ENCODE measurements around the gene IGSF8. TPM values are rescaled to one million over a fixed set of nuclear protein-coding genes. Genes with fewer than 3 reads are reported as not detected.
"Not testable (repeated sequence)": the region's sequence is repeated elsewhere in the genome, so short reads cannot be mapped to it uniquely, and the experiment has no call there.

Gene IGSF8
- total RNA-seq, 1 donor from 2014 or later = 42.8 TPM

GRCh38 chr1:160114085-160114484 is 15.7 kb upstream of the IGSF8 start:
- H3K4me2 ChIP-seq (ENCODE audit: low read length) = no peak overlapping the region
- TF ChIP-seq EZH2 (IDR thresholded peaks at IDR 0.05; ENCODE audit: insufficient read depth, low read length) (no peak), CTCF (IDR thresholded peaks at IDR 0.05; ENCODE audit: insufficient read depth, low read depth, low read length) (no peak)
- no peaks in the 10 kb centered on the region for H3K79me2 ChIP-seq (ENCODE audit: insufficient read depth, low read length)
- no peak overlapping the region for H3K9ac ChIP-seq (ENCODE audit: low read length)
- Mint-ChIP-seq H3K4me1 (ENCODE audit: low read depth, unreplicated experiment) (peaks cover 33% of the 10 kb centered on the region), H3K4me3 (ENCODE audit: unreplicated experiment) (peak overlapping the region; percentile 24), H3K9me3 (ENCODE audit: unreplicated experiment) (peaks cover 2% of the 10 kb centered on the region), H3K27ac (ENCODE audit: unreplicated experiment) (no peak overlapping the region), H3K27me3 (ENCODE audit: low read depth, unreplicated experiment) (peaks cover 37% of the 10 kb centered on the region), H3K36me3 (ENCODE audit: low read depth, unreplicated experiment) (no peaks in the 10 kb centered on the region)
- H3K36me3 ChIP-seq (ENCODE audit: insufficient read depth, low read length) = no peaks in the 10 kb centered on the region
- H3K27me3 ChIP-seq (ENCODE audit: insufficient read depth, low read length) = peaks cover 29% of the 10 kb centered on the region
- peaks cover 2% of the 10 kb centered on the region for H3K4me1 ChIP-seq (ENCODE audit: insufficient read depth, low read length)
- DNase-seq (ENCODE audit: low read depth) (no peak), FAIRE-seq (no peak)
- H3K27ac ChIP-seq (ENCODE audit: low read depth, low read length) = no peak overlapping the region
- H4K20me1 ChIP-seq (ENCODE audit: insufficient read depth, low read length) = no peaks in the 10 kb centered on the region
- H3K9me3 ChIP-seq (ENCODE audit: insufficient read depth, low read depth, low read length) = no peaks in the 10 kb centered on the region
- no peak overlapping the region for H2AFZ ChIP-seq (ENCODE audit: low read depth, low read length)
- H3K4me3 ChIP-seq (ENCODE audit: insufficient read depth, low read depth, low read length) = no peak overlapping the region

- Histone ChIP-seq H3K27me3 (ENCODE audit: insufficient read depth, low read length) (peaks cover 29% of the 10 kb centered on the region), H3K4me1 (ENCODE audit: insufficient read depth, low read length) (peaks cover 2% of the 10 kb centered on the region), H3K36me3 (ENCODE audit: insufficient read depth, low read length) (no peaks in the 10 kb centered on the region), H4K20me1 (ENCODE audit: insufficient read depth, low read length) (no peaks in the 10 kb centered on the region), H3K9ac (ENCODE audit: low read length) (no peak overlapping the region), H3K79me2 (ENCODE audit: insufficient read depth, low read length) (no peaks in the 10 kb centered on the region), H3K9me3 (ENCODE audit: insufficient read depth, low read depth, low read length) (no peaks in the 10 kb centered on the region), H3K4me3 (ENCODE audit: insufficient read depth, low read depth, low read length) (no peak overlapping the region), H3K4me2 (ENCODE audit: low read length) (no peak overlapping the region), H3K27ac (ENCODE audit: low read depth, low read length) (no peak overlapping the region), H2AFZ (ENCODE audit: low read depth, low read length) (no peak overlapping the region)
- H3K36me3 Mint-ChIP-seq (ENCODE audit: low read depth, unreplicated experiment) = no peaks in the 10 kb centered on the region
- peaks cover 2% of the 10 kb centered on the region for H3K9me3 Mint-ChIP-seq (ENCODE audit: unreplicated experiment)
- peaks cover 33% of the 10 kb centered on the region for H3K4me1 Mint-ChIP-seq (ENCODE audit: low read depth, unreplicated experiment)
- no peak overlapping the region for H3K4me3 Mint-ChIP-seq (ENCODE audit: unreplicated experiment)
- peaks cover 39% of the 10 kb centered on the region for H3K27me3 Mint-ChIP-seq (ENCODE audit: low read depth, unreplicated experiment)
- DNase-seq (ENCODE audit: low read depth) (no peak), FAIRE-seq (no peak)
- no peak overlapping the region for H3K27ac Mint-ChIP-seq (ENCODE audit: unreplicated experiment)
- TF ChIP-seq CTCF (IDR thresholded peaks at IDR 0.05; ENCODE audit: insufficient read depth, low read depth, low read length) = no peak
These were observed 15.0 kb upstream of the IGSF8 start for GRCh38 chr1:160113407-160113806.

- H3K27ac Mint-ChIP-seq (ENCODE audit: unreplicated experiment) = no peak overlapping the region
- no peaks in the 10 kb centered on the region for H3K36me3 Mint-ChIP-seq (ENCODE audit: low read depth, unreplicated experiment)
- peaks cover 2% of the 10 kb centered on the region for H3K9me3 Mint-ChIP-seq (ENCODE audit: unreplicated experiment)
- H3K4me3 ChIP-seq (ENCODE audit: insufficient read depth, low read depth, low read length) = no peak overlapping the region
- no peak overlapping the region for H3K9ac ChIP-seq (ENCODE audit: low read length)
- H3K27ac ChIP-seq (ENCODE audit: low read depth, low read length) = no peak overlapping the region
- H3K4me2 ChIP-seq (ENCODE audit: low read length) = no peak overlapping the region
- H4K20me1 ChIP-seq (ENCODE audit: insufficient read depth, low read length) = no peaks in the 10 kb centered on the region
- H3K27me3 ChIP-seq (ENCODE audit: insufficient read depth, low read length) = peaks cover 28% of the 10 kb centered on the region
- no peak for TF ChIP-seq CTCF (IDR thresholded peaks at IDR 0.05; ENCODE audit: insufficient read depth, low read depth, low read length)
- peaks cover 2% of the 10 kb centered on the region for H3K4me1 ChIP-seq (ENCODE audit: insufficient read depth, low read length)
- H3K79me2 ChIP-seq (ENCODE audit: insufficient read depth, low read length) = no peaks in the 10 kb centered on the region
- FAIRE-seq (peak; percentile 26), DNase-seq (ENCODE audit: low read depth) (no peak)
- H2AFZ ChIP-seq (ENCODE audit: low read depth, low read length) = no peak overlapping the region
- no peaks in the 10 kb centered on the region for H3K9me3 ChIP-seq (ENCODE audit: insufficient read depth, low read depth, low read length)
- H3K4me1 Mint-ChIP-seq (ENCODE audit: low read depth, unreplicated experiment) = peaks cover 26% of the 10 kb centered on the region
- H3K4me3 Mint-ChIP-seq (ENCODE audit: unreplicated experiment) = no peak overlapping the region
- H3K36me3 ChIP-seq (ENCODE audit: insufficient read depth, low read length) = no peaks in the 10 kb centered on the region
- peaks cover 39% of the 10 kb centered on the region for H3K27me3 Mint-ChIP-seq (ENCODE audit: low read depth, unreplicated experiment)
These were observed 13.9 kb upstream of the IGSF8 start for GRCh38 chr1:160112357-160112756.

- not testable (repeated sequence) for H3K36me3 Mint-ChIP-seq (ENCODE audit: low read depth, unreplicated experiment); FAIRE-seq; H3K27ac Mint-ChIP-seq (ENCODE audit: unreplicated experiment); H4K20me1 ChIP-seq (ENCODE audit: insufficient read depth, low read length); H3K36me3 ChIP-seq (ENCODE audit: insufficient read depth, low read length); H3K4me3 ChIP-seq (ENCODE audit: insufficient read depth, low read depth, low read length); H2AFZ ChIP-seq (ENCODE audit: low read depth, low read length); H3K4me2 ChIP-seq (ENCODE audit: low read length); DNase-seq (ENCODE audit: low read depth); H3K9me3 ChIP-seq (ENCODE audit: insufficient read depth, low read depth, low read length); H3K79me2 ChIP-seq (ENCODE audit: insufficient read depth, low read length); H3K4me3 Mint-ChIP-seq (ENCODE audit: unreplicated experiment); H3K4me1 ChIP-seq (ENCODE audit: insufficient read depth, low read length); H3K9me3 Mint-ChIP-seq (ENCODE audit: unreplicated experiment); H3K9ac ChIP-seq (ENCODE audit: low read length); H3K27ac ChIP-seq (ENCODE audit: low read depth, low read length)
- peaks cover 17% of the 10 kb centered on the region for H3K4me1 Mint-ChIP-seq (ENCODE audit: low read depth, unreplicated experiment)
- peaks cover 38% of the 10 kb centered on the region for H3K27me3 Mint-ChIP-seq (ENCODE audit: low read depth, unreplicated experiment)
- peaks cover 25% of the 10 kb centered on the region for H3K27me3 ChIP-seq (ENCODE audit: insufficient read depth, low read length)
These were observed 13.0 kb upstream of the IGSF8 start for GRCh38 chr1:160111462-160111861.
